GM21529 (cell line): ENCODE measurements around the gene CD2BP2.

Source experiments
- ATAC-seq: cut with Tn5 transposase; IDR thresholded peaks from one replicate; pipeline ENCODE4 v1.9.1; 2021; ENCODE audit not compliant: unreplicated experiment

CD2BP2 gene

DNA sequence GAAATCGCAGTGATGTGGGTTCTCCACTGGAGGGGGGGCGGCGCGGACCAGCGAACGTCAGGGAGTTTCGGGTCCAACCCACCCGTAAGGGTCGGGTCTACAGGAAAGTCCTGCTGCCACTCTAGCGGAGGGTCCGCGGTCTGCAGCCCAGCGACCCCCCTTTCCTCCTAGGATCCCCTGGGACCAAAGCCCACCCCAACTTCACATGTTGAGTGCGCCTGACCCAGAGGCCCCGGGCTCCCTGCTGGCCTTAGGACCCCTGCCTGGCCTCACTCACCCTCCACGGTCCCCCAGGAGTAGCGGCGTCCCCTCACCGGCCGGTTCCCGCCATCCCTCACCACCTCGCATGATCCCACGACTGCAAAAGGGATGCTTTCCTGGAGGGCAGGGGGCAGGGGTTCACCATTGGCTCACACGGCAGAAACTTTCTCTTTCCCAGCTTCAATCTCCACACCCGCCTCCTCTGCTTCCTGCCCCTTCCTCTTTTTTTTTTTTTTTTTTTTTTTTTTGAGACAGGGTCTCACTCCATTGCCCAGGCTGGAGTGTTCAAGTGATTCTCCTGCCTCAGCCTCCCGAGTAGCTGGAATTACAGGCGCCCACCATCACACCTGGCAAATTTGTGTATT, 24.2 kb upstream of the CD2BP2 start:
- no peak for ATAC-seq

DNA sequence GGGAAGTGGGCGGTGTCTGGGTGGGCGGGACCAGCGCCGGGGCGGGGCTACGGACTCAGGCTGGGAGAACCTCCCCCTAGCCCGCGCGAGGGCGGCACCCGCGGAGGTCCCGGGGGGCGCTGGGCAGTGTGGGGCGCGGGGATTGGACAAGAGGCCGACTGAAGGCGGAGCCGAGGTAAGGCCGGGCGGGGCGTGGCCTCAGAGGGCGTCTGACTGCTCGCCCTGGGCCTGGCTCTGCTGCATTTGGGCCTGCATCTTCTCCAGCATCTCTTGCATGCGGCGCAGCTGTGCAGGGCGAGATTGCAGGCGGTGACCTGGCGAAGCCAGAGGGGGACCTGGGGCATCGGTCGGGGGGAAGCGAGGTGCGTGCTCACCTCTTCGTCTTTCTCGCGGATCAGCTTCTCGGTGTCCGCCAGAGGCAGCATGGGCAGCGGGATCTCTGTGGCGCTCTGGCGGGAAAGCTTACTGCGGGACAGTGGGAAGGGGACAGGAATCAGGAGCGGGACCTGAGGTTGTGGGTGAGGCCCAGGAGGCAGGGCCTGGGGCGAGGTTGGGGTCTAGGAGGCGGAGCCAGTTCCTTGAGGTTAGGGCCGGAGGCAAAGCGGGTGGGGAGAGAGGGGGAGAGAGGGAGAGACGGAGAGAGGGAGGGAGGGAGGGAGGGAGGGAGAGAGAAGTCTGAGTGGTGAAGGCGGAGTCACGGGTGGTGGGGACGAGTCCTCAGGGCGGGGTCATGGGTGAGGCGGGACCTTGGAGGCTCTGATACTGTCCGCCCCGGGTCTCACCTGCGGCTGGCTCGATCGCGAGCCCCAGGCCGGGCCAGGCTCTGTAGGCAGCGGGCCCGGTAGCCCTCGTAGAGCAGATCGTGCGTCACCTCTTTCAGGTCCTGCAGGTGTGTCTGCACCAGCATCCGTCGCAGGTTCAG, 23.4 kb upstream of the CD2BP2 start:
- peak; percentile 80 for ATAC-seq

- peak; percentile 39 for ATAC-seq
These were observed 22.7 kb upstream of the CD2BP2 start for GRCh38 chr16:30377812-30378235.

GRCh38 chr16:30377050-30377811, 22.1 kb upstream of the CD2BP2 start:
- no peak for ATAC-seq

GRCh38 chr16:30376461-30376902, 21.4 kb upstream of the CD2BP2 start:
- no peak for ATAC-seq

DNA sequence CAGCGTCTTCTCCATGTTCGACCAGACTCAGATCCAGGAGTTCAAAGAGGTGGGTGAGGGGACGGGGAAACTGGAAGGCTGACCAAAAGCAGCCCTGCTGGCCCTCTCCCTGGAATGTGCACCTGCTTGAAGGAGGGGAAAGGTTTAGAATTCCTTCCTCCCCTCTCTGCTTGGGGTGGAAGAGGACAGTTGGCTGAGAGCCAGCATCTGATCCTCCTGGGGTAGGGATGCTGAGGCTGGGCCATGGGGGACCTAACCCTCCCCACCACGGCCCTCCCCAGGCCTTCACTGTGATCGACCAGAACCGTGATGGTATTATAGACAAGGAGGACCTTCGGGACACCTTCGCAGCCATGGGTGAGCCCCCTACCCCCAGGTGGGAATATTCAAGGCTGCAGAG, 20.8 kb upstream of the CD2BP2 start:
- no peak for ATAC-seq

- no peak for ATAC-seq
These were observed 19.4 kb upstream of the CD2BP2 start, which contains the start of gene MYL11 for GRCh38 chr16:30374538-30374937. Gene MYL11 (plus strand): TSS chr16:30374802. CDS start chr16:30374858, 56 bp downstream.

DNA sequence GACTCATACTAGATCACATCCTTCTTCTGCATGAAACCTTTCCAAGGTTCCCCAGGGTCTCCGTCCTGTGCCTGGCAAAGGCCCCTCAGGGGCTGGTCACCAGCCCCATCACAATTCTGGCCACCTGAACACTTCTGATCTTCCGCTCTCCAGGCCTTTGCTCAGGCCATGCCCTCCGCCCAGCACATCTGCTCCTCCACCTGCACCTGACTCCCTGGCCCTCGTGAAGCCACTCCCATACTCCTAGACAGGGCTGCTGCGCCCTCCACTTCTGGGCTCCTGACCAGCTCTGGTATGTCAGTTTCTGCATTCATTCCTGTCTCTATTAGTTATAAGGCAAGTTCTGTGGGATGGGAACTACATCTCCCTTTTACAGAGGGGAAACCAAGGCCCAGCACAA, 17.6 kb upstream of the CD2BP2 start:
- ATAC-seq, result no peak

DNA sequence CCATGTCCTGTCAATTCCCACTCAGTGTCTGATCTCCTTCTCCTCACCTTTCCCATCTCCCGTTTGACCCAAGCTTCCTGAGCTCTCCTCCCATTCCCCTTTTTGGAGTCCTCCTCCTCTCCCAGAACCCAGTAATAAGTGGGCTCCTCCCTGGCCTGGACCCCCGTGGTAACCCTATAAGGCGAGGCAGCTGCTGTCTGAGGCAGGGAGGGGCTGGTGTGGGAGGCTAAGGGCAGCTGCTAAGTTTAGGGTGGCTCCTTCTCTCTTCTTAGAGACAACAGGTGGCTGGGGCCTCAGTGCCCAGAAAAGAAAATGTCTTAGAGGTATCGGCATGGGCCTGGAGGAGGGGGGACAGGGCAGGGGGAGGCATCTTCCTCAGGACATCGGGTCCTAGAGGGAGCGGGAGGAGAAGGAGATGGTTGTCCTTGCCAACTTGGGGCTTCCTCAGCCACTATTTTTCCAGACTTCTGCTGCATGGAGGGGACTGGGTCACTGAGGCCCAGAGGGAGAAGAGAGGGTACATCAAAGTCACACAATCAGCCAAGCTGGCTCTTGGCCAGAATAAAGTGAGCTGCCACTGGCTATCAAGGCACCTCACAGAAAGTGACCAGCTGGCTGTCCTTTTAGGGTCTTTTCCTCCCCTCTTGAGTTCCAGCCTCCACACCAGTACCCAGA, 17.1 kb upstream of the CD2BP2 start:
- ATAC-seq, result no peak

DNA sequence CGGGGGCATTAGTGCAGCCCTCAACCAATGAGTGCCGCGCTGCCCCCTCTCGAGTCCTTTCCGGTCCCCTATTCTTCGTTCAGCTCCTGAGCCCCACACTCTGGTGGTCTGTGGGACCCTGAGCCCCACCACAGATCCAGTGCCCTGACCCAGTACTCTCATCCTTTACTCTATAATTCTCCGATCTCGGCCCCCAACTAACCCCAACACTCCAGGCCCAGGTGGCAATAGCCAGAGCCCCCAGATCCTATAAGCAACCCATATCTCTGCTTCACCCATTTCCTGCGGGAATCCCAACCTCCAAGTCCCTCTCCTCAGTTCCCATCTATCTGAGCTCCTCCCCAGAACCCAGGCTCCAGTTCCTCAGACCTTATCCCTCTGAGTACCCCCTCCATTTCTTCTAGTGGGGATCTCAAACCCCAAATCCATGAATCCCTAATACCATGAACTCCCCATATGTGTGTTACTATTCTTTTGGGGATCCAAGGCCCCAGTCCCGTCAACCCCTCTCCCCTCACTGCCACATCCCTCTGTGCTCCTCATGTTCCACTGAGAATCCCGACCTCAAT, 16.2 kb upstream of the CD2BP2 start:
- ATAC-seq, result no peak

DNA sequence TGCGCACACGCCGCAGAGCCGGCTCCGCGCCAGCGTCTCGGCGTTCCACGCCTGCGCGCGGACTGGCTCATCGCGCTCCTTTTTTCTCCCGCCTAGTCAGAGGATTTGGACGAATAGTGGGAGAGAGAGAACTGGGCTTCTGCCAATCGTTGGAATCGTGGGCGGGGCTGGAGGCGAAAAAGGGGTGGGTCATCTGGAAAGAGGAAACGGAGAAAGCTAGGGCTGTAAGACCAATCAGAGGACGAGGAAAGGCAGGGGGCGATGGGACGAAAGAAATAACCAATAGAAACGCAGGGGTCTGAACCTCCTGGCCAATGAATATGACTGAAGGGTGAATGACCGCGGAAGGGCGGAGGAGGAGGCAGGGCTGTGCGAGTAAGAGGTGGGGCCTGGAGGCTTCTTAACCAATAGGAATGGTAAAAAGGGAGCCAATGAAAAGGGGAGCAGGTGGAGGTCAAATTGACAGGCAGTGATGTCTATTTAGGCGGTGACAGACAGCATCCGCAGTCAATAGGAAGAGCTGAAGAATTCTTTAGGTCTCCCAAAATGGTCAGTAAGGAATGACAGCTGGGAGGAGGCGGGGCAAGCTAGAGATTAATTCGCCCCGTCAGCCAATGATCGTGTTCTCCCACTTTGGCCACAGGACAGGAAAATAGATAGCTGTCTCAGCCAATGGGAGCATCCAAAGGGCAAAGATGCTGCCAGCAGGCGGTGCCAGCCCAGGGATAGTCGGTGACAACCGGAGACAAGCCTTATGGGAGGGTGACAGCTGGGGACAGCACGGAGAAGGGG, 15.5 kb upstream of the CD2BP2 start, which contains the start of gene TBC1D10B:
TSS of gene TBC1D10B (minus strand) at position 39 of the 792 bp plus-strand sequence. CDS start 311 bp downstream, outside the sequence.
- ATAC-seq, result peak; percentile 75

- ATAC-seq, result peak; percentile 6
These were observed 14.9 kb upstream of the CD2BP2 start for GRCh38 chr16:30369938-30370455.

- ATAC-seq, result no peak
These were observed 14.2 kb upstream of the CD2BP2 start for GRCh38 chr16:30369091-30369937.

DNA sequence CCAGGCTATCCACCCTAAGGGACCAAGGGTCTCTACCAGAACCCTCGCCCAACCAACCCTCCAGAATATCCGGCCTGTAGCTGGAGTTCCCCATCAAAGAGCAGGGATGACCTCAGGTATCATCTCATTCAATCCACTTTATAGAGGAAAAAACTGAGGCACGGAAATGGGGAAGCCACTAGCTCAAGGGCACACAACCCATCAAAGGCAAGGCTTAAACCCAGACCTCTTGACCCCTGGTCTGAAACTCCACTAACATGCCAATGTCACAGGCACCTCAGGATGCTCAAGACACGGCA, 13.6 kb upstream of the CD2BP2 start:
- ATAC-seq, result no peak

DNA sequence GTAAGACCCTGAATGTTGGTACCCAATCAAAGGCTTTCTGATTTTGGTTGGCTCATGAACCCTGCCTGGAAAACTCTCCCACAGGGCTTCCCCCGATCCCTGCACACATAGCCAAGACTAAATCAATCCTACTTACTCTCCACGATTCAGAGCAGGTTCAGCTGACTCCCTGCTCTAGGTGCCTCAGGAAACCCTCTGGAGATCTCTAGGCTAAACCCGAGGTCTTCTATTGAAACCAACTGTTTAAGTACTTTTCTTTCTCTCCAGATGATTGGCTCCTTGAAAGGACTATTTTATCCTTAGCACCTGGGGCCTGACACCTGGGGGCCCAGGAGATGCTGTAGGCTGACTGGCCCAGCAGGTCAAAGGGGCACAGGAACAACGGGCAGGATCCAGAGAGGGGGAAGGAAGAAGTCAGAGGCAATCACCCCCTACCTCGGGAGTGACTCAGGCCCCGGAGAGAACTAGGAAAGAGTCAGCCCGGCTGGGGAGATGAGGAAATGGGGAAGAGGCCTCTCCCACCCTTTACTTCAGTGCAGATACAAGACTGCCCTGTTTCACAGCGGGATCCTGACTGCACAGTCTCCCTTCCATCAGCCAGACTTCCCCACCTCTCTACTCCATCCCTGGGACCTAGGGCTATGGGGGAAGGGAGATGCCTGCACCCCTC, 13.1 kb upstream of the CD2BP2 start:
- no peak for ATAC-seq

DNA sequence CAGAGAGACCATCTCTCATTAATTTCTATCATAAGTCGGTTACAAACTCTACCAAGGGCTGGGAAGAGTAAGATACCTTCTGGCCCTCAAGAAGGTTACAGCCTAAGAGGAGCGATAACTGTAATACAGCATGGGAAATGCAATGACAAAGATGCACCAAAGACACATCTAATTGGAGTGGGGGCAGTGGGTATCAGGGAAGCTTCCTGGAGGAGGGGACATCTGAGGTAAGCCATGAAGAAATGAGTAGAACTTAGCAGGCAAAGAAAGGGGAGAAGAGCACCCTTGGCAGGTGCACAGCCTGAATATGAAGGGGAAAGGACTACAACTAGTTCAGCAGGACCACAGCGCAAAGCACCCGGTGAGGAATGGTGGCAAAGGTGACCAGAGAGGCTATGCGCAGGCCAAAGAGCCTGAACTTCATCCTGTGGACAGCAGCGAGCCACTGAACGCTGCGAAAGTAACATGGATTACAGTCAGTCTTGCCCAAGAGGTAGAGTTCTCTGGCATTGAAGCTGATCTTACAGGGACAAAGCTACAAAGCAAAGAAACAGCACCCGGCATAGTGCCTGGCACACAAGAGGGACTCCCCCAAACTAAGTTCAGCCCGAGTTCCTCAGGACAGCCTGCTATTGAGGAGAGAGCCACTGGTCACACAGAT, 12.4 kb upstream of the CD2BP2 start:
- ATAC-seq, result no peak

GRCh38 chr16:30366511-30366910, 11.4 kb upstream of the CD2BP2 start:
- ATAC-seq, result no peak

GRCh38 chr16:30365200-30365599, 10.1 kb upstream of the CD2BP2 start:
- ATAC-seq, result no peak
